GM21576 (cell line): ENCODE results near the gene PPM1G.

ENCODE experiments used
- ATAC-seq: cut with Tn5 transposase; IDR thresholded peaks from one replicate; pipeline ENCODE4 v1.9.1; 2021; ENCODE audit warnings: mild to moderate bottlenecking, moderate library complexity; ENCODE audit not compliant: unreplicated experiment

Gene PPM1G

DNA sequence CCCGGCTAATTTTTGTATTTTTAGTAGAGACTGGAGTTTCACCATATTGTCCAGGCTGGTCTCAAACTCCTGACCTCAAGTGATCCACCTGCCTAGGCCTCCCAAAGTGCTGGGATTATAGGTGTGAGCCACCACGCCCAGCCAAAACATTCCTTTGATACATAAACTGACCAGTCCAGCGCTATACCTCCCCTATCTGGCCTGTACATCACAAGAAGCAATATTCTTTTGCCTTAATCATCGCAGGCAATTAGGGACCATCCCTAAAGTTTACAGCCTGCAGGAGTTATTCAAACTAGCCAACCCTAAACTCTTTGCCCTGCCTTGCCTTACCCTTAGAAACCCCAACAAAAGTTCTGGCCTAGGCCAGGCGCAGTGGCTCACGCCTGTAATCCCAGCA lies 6.8 kb upstream of the PPM1G start:
- no peak for ATAC-seq

DNA sequence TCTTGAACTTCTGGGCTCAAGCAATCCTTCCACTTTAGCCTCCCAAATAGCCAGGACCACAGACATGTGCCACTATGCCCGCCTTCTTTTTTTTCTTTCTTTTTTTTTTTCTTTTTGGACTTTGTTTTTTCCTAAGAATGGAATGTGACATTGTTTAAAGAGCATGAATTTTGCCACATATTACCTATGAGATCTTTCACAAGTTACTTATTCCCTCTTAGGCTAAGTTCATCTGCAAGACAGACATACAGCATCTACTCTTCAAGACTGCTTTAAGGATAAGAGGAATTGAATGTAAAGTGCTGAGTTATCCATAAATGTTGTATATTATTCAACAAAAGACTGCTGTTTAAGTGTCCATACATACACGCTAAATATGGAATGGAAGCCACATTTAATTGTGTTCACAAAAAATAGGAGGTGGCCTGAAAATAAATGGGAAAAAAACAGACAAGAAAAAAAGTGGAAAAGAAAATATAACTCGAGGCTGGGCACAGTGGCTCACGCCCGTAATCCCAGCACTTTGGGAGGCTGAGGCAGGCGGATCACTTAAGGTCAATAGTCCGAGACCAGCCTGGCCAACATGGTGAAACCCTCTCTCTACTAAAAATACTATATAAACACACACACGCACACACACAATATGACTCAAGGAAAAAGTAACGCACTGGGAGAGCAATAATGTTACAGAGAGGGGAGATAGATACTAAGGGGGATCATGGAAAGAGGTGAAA lies 3.2 kb upstream of the PPM1G start:
- ATAC-seq, result no peak

DNA sequence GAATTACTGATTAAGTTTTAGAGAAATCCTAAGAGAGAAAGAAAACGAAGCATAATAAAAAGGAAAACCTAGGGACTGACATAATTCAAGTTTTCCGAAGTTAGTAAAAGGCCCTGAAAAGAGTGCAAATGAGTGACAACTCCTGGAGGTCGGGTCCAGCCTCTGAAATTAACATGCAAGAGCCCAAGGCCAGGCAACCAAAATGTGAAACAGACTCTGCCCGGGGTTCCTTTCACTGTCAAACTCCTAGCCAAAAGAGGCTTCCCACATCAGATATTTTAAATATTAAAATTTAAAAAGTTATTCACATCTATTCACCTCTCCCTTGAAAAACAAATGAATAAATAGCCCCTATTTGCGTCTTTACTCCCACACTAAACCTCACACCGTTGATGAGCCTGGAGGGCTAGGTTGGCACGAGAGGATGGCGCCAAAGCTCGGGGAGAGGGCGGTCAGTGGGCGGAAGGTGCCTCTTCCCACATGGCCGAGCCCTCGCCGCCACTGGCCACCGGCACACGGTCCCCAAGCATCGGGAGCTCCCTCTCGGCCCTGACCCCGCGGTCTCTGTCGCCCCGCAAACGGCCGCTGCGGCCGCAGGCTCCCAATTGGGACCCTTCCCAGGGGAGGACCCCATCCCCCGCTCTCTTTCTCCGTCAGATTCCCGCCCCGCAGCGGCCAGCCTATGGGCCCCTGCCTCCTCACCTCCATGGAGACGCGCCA lies 630 bp downstream of the PPM1G start:
- ATAC-seq, result peak; percentile 25

DNA sequence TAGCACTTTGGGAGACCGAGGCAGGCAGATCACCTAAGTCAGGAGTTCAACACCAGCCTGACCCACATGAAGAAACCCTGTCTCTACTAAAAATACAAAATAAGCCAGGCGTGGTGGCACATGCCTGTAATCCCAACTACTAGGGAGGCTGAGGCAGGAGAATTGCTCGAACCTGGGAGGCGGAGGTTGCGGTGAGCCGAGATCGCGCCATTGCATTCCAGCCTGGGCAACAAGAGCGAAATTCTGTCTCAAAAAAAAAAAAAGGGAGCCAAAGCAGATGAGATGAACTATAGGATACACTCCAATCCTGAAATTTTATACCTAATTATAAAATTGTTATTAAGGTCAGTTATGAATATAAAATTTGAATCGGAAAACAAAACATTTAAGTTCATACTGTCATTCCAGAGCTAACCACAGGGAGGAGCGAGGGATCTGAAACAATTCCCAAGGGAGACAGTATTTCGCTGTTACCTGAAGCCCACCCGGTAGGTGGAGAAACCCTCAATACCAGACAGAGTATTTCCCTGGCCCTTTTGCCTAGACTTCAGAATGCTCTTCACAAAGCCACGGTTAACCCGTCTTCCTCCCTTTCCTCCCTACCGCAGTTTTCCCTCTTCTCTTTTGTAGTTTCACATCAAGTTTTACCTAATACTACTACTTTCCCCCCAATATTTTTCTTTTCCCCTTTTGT lies 1.4 kb downstream of the PPM1G start:
- ATAC-seq, result no peak

DNA sequence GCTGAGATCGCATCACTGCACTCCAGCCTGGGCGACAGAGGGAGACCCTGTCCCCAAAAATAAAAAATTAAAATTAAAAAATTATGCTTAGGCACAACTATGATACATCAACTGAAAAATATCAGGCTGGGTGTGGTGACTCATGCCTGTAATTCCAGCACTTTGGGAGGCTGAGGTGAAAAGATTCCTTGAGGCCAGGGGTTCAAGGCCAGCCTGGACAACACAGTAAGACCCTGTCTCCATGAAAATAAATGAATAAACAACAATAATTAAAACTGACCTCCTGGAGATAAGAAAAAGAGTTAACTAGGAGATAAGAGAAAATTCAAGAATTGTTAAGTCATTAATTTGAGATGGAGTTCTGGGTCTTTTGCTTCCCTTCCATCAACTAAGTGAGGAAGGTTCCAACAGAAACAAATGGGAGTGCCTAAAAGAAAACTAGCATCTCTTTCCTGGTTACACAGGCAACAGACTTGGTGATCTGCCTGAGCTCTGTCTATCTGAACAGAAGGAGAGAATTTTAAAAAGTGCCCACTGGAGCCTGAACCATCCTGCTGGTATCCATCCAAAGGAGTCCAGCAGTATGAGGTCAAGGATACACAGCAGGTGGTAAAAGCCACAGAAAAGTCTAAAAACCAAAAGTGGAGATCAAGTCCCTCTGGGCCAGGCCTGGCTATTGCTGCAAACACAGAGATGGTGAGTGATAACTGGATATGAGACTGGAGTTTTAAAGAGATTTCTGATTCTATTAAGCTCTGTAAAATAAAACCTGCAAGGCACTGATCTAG lies 8.8 kb downstream of the PPM1G start:
- ATAC-seq, result no peak

DNA sequence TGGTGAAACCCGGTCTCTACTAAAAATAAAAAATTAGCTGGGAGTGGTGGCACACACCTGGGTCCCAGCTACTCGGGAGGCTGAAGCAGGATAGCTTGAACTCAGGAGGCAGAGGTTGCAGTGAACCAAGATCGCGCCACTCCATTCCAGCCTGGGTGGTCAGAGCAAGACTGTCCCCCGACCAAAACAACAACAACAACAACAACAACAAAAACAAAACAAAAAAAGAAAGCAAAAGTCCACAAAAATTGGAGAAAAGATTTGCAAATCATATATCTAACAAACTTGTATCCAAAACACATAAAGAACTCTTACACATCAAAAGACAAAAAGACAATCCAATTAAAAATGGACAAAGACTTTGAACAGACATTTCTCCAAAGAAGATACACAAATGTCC lies 10.4 kb downstream of the PPM1G start:
- no peak for ATAC-seq

DNA sequence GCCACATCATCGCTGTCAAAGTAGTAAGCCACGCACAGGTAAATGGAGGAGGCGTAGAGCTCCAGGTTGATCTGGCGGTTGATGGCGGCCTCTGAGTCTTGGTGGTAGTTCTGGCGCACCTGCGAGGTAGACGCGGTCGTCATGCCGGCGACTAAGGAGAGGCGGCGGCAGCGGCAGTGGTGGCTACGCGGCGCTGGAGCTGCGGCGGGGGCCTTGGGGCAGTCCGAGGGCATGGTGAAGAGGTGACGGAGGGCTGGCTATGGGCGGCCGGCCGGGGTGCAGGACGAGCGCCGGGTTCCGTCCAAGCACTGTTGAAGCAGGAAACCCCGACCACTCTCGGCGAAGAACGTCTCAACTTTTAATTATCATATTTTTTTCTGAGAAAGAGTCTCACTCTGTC lies 16.2 kb downstream of the PPM1G start:
- no peak for ATAC-seq

DNA sequence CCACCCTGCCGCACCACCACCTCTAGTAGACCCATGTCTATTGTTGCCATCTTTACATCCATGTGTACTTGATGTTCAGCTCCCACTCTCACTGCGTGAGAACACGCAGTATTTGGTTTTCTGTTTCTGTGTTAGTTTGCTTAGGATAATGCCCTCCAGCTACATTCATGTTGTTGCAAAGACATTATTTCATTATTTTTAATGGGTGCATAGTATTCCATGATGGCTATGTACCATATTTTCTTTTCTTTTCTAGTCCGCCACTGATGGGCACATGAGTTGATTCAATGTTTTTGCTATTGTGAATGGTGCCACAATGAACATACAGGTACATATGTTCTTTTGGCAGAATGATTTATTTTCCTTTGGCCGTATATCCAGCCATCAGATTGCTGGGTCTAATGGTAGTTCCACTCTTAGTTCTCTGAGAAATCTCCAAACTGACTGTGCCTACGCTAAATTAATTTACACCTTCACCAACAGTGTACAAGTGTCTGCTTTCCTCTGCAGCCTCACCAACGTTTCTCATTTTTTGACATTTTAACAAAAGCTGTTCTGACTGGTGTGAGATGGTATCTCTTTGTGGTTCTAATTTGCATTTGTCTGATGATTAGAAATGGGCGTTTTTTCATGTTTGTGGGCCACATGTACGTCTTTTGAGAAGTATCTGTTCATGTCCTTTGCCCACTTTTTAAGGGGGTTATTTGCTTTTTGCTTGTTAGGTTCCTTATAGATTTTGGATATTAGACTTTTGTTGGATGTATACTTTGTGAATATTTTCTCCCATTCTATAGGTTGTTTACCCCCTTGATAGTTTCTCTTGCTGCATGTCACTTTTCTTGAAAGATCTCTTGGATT lies 18.3 kb downstream of the PPM1G start:
- ATAC-seq, result no peak

DNA sequence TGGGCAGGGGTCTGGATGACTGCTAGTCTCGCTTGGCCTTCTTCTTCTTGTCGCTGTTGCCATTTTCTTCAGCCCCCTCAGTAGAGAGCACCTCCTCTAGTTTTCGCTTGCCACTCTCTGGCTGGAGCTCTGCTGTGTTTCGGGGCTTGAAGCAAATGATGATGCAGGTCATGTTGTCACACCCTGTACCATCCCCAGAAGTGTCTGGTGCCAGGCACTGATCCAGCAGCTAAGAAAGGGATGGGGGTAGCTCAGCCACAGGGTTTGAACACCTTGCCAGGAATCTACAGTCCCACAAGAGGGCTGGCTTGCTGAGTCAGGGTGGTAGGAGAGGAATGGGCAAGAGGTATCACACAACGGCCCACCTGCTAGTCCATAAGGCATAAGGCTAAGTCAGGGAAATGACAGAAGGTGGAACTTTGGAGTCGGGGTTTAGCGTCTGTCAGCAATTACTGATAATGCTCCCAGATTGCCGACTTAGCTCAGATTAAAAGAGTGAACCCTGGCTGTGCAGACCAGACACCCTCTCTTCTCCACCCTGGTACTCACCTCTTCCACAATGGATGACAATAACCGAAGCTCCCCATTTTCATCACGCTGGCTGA lies 27.7 kb downstream of the PPM1G start:
- ATAC-seq, result no peak

DNA sequence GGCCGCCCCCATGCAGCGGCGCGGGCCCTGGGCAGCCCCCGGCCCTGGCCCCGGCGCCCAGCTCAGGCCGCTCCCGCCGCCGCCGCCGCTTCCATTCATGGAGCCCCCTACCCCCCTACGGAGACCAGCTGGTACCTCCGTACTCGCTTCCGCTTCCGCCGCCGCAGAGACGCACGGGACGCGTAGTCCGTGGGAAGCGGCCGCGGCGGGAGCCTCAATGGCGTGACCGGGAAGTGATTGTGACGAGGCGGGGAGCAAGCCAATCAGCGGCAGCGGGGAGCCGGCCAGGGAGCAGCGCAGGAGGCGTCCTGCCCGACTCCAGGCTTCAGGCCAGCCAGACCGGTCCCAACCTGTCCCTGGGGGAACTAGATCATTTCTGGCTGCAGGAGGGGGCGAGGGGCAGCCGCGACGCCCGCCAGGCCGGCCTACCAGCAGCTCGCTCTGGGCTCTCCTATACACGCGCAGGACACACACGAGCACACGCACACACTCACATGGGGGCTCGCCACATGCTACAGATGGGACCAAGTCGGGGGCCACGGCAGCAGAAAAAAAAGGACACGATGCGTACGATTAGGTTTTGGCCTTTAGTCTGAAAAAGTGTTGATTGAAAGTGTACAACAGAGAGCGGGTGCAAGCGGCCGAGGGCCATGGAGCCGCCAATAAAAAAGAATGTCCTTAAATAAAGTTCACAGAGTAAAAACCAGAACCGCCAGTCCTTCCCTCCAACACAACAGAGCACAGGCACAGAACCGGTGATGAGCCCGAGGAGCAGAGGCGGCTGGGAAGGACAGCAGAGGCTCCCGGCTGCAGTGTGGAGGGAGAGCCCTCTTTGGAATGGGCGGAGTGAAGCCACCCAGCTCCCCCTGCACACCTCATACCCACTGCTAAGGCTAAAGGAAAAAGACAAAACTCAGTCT lies 28.5 kb downstream of the PPM1G start, which contains the start of gene ZNF513:
Gene ZNF513 (minus strand): TSS at position 109 of the 920 bp plus-strand sequence. CDS start 208 bp downstream, outside the sequence.
- peak; percentile 88 for ATAC-seq

DNA sequence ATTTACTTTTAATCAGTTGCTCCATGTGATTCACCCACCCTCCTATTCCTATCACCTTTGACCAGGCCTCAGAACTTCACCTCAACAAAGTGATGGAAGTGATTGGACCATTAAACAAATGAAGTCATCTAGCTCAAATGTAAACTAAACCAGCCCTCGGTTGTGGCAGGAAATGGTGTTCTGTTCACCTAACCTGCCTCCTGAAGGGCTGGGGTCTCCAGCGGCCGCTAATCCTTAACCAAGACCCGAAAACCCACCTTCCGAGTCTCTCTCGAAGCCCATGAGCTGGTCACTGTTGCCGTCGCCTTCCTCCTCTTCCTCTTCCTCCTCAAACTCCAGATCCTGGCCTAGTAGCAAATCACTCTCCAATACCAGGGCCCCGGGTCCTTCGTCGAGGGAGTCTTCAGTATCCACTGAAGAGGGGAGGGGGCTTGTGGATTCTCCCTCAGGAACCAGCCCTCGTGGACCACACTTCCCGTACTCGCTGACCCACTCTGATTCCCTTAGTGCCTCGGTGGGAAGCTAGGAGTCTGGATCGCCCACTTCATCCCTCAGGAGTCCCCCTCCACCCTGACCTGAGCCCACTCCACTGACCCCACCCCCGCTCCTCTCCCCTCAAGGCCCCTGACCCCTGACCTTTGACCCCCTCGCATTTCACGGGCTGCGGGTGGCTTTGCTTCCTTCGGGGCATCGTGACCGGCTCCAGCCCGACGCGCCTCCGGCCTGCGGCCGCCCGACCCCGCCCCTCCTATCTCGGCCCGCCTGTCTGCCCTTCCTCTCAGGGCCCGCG lies 29.4 kb downstream of the PPM1G start:
- ATAC-seq, result peak; percentile 28

DNA sequence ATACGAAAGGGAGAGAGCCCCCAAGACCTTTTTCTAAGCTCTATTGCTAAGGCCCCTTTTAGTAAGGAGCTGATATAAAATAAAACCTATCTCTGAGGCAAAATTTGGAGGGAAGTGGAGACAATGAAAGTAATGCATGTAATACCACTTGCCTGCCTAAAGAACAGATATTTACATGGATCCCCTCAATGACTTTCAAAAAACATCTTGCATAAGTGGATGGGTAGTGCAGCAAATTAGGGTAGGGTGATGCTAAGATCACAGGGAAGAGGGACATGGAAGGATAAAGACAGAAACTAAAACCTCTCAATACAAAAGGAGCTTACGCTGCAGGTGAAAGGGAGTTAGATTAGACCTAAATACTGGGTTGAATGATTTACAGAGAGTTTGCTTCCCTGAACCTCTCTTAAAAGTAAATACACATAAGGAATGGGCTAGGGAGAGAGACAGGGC lies 30.0 kb downstream of the PPM1G start:
- no peak for ATAC-seq

DNA sequence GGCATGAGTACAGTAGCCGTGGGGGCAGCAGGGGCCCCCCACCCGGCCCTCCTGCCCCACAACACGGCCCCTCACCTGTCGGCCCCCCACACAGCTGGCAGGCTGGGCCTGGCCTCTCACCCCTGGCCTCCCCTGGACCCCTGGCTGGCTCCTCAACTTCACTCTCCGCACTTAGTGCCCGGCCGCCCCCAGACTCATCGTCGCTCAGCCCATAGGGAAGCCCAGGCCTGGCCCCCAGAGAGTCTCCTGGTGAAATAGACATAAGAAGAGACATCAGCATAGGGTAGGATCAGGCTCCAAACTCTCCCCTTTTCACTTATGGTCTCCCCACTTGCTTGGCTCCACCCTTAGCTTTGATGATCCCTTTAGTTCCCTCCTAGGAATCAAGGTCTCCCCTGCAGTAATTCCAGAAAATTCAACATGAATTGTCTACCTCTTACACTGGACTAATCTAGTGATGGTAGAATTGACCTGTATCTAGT lies 30.5 kb downstream of the PPM1G start:
- ATAC-seq, result no peak

DNA sequence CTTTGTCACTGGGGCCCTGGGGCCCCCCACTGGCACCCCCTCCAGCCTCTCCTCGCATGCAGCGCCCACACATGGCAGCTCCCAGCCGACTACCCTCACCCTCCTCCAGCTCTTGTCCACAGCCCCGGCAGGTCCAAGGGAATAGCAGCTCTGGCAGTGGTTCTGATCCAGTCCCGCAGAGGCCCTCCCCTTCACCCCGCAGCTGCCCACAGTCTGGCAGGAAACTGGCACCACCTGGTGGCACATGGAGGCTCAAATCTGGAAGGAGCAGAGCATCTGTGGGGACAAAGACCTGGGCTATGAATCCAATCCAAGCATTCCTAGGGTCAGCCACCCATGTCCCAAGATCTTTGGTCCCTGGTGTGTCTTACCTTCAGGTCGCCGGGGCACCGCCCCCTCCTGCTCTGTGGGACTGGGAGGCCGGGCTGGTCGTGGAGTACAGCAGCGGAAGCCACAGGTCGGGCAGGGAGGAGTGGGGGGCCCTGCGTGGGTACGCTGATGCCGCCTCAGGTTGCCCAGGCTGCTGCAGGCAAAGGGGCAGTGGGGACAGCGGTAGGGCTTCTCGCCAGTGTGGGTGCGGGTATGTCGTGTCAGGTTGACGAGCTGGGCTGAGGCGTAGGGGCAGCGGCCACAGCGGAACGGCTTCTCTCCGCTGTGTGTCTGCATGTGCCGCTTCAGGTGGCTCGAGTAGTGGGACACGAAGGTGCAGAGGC lies 31.1 kb downstream of the PPM1G start:
- no peak for ATAC-seq

DNA sequence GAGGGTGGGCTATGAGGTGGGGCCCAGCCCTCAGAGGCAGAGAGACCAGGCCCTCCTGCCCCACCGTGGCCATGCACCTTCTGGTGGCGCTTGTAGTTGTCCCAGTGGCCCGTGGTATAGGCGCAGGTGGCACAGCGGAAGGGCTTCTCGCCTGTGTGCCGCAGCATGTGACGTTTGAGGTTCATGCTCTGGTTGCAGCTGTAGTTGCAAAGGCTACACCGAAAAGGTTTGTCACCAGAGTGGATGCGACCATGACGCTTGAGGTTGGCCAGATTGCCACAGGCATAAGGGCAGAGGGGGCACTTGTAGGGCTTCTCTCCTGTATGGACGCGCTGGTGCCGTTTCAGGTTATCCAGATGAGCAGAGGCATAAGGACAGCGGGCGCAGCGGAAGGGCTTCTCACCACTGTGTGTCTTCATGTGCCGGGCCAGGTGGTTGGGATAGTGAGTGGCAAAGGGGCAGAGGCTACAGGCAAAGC lies 31.7 kb downstream of the PPM1G start:
- no peak for ATAC-seq

DNA sequence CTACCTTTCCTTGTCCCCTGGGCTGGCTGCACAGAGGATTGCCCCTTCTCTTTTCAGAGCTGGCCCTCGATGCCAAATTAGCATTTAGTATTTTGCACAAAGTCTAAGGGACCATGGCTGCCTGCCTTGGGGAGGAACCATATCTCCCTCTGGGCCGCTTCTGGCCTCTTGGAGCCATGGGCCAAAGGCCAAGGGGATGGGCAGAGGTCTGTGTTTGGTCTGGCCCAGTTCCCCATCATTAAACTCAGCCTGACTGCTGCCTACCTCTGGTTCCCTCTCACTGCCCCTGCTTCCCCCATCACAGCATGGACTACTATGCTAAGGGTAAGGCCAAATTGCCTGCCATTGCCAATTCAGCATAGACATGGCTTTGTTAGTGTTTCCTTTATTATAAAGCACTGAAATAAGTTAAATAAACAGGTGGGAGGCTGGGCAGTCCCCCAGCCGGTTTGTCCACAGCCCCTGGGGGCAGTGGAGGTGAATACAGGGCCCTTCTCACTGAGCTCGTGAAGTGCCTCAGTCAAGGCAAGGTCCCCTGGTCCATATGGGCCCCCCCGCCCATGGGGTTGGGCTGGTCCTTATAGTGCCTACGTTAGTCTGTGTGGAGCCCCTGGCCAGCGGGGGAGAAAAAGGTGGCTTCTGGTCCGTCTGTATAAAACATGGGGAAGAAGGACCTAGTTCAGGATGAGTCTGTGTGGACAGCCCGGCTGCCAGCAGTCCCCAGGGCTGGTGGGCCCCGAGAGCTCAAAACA lies 32.3 kb downstream of the PPM1G start:
- no peak for ATAC-seq
